GM19463 (cell line): ENCODE data around the gene SMIM10L2A.
A peak's percentile ranks its signal among the peaks of the same experiment; 100 is the strongest.
"Not testable (repeated sequence)": the region's sequence is repeated elsewhere in the genome, so short reads cannot be mapped to it uniquely, and the experiment has no call there.

Experiments used
- ATAC-seq: cut with Tn5 transposase; IDR thresholded peaks from one replicate; pipeline ENCODE4 v1.9.1; 2021; ENCODE audit warnings: mild to moderate bottlenecking, moderate library complexity; ENCODE audit not compliant: unreplicated experiment

SMIM10L2A gene

GRCh38 chrX:135421932-135422809, at the start of gene SMIM10L2A:
SMIM10L2A (plus strand) TSS chrX:135421944; CDS start chrX:135422132, 188 bp downstream.
- peak; percentile 44 for ATAC-seq

GRCh38 chrX:135373357-135373756, 48.4 kb upstream of the SMIM10L2A start:
- ATAC-seq = no peak

GRCh38 chrX:135382260-135382659, 39.5 kb upstream of the SMIM10L2A start:
- no peak for ATAC-seq

- no peak for ATAC-seq
These were observed 38.5 kb upstream of the SMIM10L2A start for GRCh38 chrX:135383249-135383648.

- ATAC-seq = no peak
These were observed 37.4 kb upstream of the SMIM10L2A start for GRCh38 chrX:135384161-135384836.

GRCh38 chrX:135388841-135389240, 32.9 kb upstream of the SMIM10L2A start:
- no peak for ATAC-seq

- no peak for ATAC-seq
These were observed 32.5 kb upstream of the SMIM10L2A start for GRCh38 chrX:135389243-135389642.

- no peak for ATAC-seq
These were observed 32.0 kb upstream of the SMIM10L2A start for GRCh38 chrX:135389717-135390116.

GRCh38 chrX:135391734-135392133, 30.0 kb upstream of the SMIM10L2A start:
- no peak for ATAC-seq

GRCh38 chrX:135393051-135393450, 28.7 kb upstream of the SMIM10L2A start:
- ATAC-seq = no peak

- ATAC-seq = no peak
These were observed 26.7 kb upstream of the SMIM10L2A start for GRCh38 chrX:135395064-135395463.

GRCh38 chrX:135396109-135396508, 25.6 kb upstream of the SMIM10L2A start:
- ATAC-seq = no peak

- ATAC-seq = no peak
These were observed 25.2 kb upstream of the SMIM10L2A start for GRCh38 chrX:135396566-135396965.

- no peak for ATAC-seq
These were observed 24.1 kb upstream of the SMIM10L2A start for GRCh38 chrX:135397652-135398051.

GRCh38 chrX:135403374-135403773, 18.4 kb upstream of the SMIM10L2A start:
- ATAC-seq = no peak

GRCh38 chrX:135406428-135406827, 15.3 kb upstream of the SMIM10L2A start:
- not testable (repeated sequence) for ATAC-seq

- ATAC-seq = no peak
These were observed 12.9 kb upstream of the SMIM10L2A start for GRCh38 chrX:135408794-135409193.

GRCh38 chrX:135410861-135411627, 10.7 kb upstream of the SMIM10L2A start:
- no peak for ATAC-seq

- no peak for ATAC-seq
These were observed 9.9 kb upstream of the SMIM10L2A start for GRCh38 chrX:135411893-135412292.

- ATAC-seq = no peak
These were observed 5.2 kb upstream of the SMIM10L2A start for GRCh38 chrX:135416546-135416945.

- ATAC-seq = no peak
These were observed 913 bp upstream of the SMIM10L2A start for GRCh38 chrX:135420831-135421230.
